ENCODE results near the gene IQCN.

GRCh38 chr19:18232540-18233223, 41.6 kb downstream of the IQCN start:
- TF ChIP-seq CTCF (IDR thresholded peaks at IDR 0.05 in 4 of 5, conservative IDR thresholded peaks at IDR 0.05 in 1 of 5) (no peak), POLR2A (IDR thresholded peaks at IDR 0.05) (no peak)

All from gastrocnemius medialis (tissue), 4 donors.